Measurements from ENCODE around the gene COL5A1.
A peak's percentile ranks its signal among the peaks of the same experiment; 100 is the strongest.
"Not testable (repeated sequence)": the region's sequence is repeated elsewhere in the genome, so short reads cannot be mapped to it uniquely, and the experiment has no call there.

COL5A1 gene

DNA sequence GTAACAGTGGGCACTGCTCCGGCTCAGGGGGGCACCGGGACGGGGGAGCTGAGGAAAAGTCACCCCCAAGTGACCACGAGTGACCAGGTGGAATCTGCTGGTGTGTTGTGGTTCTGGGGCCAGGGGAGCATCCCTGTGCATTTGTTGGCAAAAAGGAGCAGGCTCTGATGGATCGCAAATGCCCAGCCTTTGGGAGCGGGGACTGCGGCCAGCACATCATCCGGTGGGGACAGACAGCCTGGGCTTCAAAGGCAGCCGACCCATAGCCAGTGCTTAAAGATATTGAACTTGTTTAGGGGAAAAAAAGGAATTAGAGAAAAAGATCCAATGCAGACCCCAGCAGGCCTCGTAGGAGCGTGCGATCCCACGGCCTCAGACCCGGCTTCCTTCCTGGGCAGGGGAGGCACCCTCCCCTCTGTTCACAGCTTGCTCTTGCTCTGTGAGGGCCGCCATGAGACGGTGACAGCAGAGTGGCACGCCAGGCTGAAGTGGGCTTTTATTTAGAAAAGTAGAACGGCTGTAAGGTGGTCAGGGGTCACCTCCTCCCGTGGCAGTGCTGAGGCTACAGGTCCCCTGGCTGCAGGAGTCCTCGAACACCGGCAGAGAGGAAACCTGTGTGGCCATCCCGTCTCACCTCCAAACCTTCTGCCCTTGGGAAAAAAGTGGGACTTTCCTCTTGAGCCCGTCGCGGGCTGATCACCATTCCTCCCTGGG, 41.2 kb downstream of the COL5A1 start:
- no peak for TF ChIP-seq POLR2A (IDR thresholded peaks at IDR 0.05; ENCODE audit: low read depth, low read length)
- FAIRE-seq: no peak
- DNase-seq (ENCODE audit: insufficient read length, low spot score): no peak

DNA sequence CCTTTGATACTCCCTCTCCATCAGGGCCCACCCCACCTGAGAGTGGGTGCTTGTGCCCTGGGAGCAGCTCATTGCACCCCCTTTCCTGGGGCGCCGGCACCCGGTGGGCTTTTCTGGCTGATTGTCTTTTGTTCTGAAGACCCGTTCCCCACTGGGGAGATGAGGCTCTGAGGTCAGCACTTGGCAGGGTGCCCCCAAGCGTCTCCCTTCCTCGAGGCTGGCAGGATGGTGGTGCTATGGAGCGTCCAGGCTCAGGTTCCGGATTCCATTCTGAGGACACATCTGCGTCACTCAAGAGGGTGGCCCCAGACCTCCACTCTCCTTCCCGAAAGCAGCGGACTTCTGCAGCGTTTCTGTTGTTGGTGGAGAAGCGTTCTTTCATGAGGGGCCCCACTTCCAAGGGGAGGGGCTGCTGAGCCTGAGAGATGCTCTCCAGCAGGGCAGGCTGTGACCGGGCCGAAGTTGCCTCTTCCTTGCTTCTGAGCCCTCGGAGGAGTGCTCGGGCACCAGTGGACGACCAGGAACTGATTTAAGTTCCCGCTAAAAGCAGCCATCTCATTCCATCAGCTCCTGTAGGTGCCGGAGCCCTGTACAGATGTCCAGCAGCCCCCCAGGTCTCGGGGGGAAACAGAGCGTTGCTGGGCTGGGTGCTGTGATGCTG, 42.2 kb downstream of the COL5A1 start:
- no peak for TF ChIP-seq POLR2A (IDR thresholded peaks at IDR 0.05; ENCODE audit: low read depth, low read length)
- no peak for FAIRE-seq

DNA sequence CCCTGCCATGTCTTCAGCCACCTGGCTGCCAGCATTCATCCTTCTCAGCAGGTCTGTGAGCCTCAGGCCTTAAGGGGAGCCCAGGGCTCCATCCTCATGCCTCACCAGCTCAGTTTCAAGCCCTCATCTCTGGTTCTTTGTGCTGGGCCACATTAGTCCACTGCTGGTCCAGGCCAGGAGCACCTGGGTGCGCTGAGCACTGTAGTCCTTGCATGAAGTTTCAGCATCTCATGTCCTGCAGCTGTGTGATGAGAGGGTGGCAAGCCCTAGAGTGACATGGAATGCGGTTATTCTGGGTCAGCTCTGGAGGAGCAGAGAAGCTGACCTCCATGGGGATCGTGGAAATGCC, 42.7 kb downstream of the COL5A1 start:
- no peak for DNase-seq (ENCODE audit: insufficient read length, low spot score)
- no peak for FAIRE-seq
- no peak for TF ChIP-seq POLR2A (IDR thresholded peaks at IDR 0.05; ENCODE audit: low read depth, low read length)

More for the DNA sequence above, 42.2 kb downstream of the COL5A1 start:
- no peak for DNase-seq (ENCODE audit: insufficient read length, low spot score)

DNA sequence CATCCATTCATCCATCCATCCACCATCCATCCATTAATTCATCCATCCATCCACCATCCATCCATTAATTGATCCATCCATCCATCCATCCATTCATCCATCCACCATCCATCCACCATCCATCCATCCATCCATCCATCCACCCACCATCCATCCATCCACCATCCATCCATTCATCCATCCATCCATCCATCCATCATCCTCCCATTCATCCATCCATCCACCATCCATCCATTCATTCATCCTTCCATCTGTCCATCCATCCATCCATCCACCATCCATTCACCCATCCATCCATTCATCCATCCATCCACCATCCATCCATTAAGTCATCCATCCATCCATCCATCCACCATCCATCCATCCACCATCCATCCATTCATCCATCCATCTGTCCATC, 43.3 kb downstream of the COL5A1 start:
- not testable (repeated sequence) for DNase-seq (ENCODE audit: insufficient read length, low spot score); FAIRE-seq

DNA sequence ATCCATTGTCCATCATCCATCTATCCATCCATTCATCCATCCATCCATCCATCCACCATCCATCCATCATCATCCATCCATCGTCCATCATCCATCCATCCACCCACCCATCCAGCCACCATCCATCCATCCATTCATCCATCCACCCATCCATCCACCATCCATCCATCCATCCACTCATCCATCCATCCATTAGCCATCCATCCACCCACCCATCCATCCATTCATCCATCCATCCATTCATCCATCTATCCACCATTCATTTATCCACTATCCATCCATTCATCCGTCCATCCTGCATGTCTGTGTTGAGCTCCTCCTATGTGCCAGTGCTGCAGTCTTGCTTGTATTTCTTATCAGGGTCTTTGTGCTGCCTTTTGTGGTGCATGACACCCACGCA, 44.2 kb downstream of the COL5A1 start:
- no peak for DNase-seq (ENCODE audit: insufficient read length, low spot score)
- TF ChIP-seq POLR2A (IDR thresholded peaks at IDR 0.05; ENCODE audit: low read depth, low read length): no peak

DNA sequence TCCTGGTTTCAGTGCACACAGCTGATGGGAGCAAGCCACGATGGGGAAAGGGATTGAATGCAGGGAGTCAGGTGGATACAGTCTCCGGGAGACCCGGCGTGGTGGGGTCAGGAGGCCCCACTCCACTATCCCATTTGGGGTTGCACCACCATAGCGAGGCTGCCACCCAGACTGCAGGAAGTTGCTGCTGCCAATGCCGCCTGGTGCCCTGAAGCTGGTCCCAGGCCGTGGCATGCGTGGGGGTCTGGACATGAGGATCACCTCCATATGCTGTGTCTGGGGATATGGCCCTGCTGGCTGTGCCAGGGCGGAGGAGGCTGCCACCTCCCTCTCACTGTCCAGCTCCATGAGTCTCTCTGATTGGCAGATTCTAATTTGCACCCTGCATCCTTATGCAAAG, 45.3 kb downstream of the COL5A1 start:
- FAIRE-seq: no peak
- no peak for TF ChIP-seq POLR2A (IDR thresholded peaks at IDR 0.05; ENCODE audit: low read depth, low read length)
- DNase-seq (ENCODE audit: insufficient read length, low spot score): no peak

More for the DNA sequence above, 44.2 kb downstream of the COL5A1 start:
- no peak for FAIRE-seq

DNA sequence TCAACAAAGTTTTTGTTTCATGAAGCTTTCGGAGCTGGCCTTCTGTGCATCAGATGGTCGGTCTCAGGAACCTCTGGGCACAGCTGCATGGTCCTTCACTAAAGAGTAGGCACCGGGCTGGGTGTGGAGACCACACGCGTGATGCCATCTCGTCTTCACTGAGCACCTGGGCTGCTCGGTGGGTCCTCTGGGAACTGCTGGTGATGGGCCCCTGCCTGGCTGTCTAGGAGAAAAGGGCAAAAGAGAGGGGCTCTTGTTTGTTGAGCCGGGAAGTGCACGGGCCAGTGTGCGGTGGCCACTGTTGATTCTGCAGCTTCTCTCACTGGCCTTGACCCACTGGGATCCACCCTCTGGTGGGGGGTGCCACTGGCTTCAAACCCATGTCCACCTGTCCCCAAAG, 46.0 kb downstream of the COL5A1 start:
- no peak for FAIRE-seq
- no peak for TF ChIP-seq POLR2A (IDR thresholded peaks at IDR 0.05; ENCODE audit: low read depth, low read length)

DNA sequence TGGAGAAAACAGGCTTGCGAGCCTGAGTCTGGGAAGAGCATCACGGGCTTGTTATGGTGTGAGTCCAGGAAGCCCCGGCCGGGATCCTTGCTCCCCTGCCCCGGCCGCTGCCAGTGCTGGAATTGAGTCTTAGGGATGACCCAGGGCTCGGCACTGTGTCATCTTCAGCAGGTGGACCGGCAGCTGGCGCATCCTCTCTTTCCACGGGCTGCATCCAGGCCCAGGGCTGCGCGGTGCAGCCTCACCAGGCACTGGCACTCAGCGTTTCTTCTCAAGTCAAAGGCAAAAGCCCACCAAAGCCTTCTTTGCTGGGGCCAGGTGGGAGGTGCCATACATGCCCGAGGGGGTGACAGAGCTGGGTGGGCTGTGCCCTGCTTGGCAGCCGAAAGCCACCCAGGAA, 46.6 kb downstream of the COL5A1 start:
- FAIRE-seq: no peak
- no peak for DNase-seq (ENCODE audit: insufficient read length, low spot score)
- no peak for TF ChIP-seq POLR2A (IDR thresholded peaks at IDR 0.05; ENCODE audit: low read depth, low read length)

More for the DNA sequence above, 46.0 kb downstream of the COL5A1 start:
- no peak for DNase-seq (ENCODE audit: insufficient read length, low spot score)

DNA sequence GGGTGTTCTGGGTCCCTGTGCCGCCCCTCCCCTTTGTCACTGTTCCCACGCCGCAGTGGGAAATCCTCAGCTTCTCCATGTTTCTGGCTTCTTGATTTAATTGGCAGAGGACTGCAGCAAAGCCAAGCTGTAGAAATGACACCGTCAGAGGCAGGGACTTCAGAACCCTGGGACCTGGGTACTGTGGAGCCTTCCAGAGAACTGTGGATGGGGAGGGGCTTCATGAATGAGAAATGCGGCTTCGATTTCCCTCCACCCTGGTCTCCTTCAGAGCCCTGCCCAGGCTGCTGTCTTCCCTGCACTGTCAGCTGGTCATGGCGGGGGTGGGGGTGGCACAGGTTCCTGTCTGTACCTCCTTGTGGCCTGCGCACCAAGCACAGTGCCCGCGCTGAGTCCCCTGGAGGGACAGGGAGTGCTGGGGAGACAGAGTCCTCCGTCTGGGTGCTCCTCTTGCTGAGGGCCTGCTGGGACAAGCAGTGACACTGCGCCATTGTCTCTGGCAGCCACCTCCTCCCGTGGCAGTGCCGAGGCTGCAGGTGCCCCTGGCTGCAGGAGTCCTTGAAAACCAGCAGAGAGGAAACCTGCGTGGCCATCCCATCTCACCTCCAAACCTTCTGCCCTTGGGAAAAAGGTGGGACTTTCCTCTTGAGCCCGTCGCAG, 47.2 kb downstream of the COL5A1 start:
- FAIRE-seq: no peak
- DNase-seq (ENCODE audit: insufficient read length, low spot score): no peak
- TF ChIP-seq POLR2A (IDR thresholded peaks at IDR 0.05; ENCODE audit: low read depth, low read length): no peak

DNA sequence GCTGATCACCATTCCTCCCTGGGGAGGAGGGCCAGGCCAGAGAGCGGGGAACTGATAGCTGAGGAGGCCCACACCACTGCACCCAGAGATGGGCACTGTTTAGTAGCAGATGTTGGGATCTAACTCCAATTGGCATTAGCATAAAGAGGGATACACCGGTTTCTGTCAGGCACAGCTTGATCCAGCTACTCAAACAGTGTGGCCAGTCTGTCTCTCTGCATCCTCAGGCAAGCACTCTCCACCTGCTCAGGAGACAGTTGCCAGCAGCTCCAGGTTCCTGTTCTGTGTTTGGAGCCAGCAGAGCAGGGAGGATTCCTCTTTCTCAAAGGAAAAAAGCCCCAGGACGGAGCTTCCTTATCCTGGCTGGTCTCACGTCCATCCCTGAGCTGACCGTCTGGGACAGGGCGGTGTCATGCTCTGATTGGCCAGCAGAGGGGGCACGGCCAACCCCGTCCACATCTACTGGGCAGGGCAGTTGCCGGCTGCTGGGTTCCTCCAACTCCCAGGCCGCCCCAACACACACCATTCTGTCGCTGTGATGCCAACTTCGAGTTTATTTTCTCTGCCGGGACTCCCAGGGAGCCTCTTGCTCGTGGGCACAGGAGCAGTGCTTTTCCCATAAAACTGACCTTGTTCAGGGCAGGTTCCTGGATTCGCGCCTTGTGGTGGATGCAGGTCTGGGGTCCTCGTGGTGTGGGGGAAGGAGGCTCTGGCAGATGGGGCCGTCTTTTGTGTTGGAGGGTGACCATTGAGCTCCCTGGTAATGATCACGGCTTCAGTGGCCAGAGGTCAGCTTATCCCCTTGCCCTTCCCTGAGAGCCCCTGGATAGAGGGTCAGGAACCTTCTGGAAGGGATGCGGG, 47.9 kb downstream of the COL5A1 start:
- FAIRE-seq (no peak), DNase-seq (ENCODE audit: insufficient read length, low spot score) (peak; percentile 75)
- no peak for TF ChIP-seq POLR2A (IDR thresholded peaks at IDR 0.05; ENCODE audit: low read depth, low read length)

DNA sequence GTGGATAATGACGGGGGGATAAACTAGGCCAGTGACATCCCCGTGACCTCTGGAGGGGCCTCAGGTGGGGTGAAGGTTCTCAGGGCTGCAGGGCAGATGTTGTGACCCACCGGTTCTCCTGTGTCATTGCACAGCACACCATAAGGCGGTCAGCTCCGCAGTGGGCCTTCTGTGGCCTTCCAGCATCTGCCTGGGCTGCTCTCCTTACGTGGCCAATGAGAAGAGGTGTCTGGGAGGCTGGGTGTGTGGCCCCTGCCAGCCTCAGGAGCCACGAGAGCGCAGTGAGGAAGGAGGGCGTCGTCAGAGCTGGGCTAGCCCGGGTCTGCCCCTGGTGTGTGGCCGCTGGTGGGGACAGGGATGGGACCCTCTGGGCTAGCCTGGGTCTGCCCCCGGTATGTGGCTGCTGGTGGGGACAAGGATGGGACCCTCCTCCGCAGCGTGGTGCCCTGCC, 48.7 kb downstream of the COL5A1 start:
- FAIRE-seq (no peak), DNase-seq (ENCODE audit: insufficient read length, low spot score) (no peak)
- TF ChIP-seq POLR2A (IDR thresholded peaks at IDR 0.05; ENCODE audit: low read depth, low read length): no peak

DNA sequence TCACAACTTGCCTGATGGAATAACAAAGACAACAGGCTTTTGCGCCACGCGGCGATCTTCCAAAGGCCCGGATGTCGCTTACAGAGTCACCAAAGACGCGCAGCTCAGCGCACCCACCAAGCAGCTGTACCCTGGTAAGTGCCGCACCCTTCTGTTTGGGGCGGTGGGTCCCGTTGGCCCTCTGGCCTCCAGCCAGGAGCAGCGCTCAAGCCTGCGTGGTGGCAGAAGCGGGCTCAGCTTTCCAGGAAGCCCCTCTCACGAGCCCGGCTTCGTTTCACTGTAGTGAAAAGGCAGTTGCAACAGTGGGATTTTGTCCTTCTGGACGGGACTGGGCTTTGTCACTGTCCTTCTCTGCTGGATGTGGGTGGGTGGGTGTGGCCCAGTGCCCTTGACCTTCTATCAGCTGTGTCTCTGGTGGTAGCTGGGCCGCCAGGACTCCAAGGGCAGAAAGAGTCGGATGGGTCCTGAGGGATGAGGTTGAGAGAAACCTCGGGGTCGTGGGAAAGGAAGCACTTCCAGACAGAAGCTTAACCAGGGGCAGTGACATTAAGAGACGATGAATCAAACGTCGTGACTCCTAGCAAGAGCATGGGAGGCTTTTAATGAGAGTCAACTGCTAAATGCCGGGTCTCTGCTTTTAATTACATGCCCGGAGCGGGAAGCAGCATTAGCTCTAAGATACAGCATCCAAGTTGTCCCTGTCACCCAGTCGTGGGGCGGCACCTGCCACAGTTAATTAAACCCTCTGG, 49.5 kb downstream of the COL5A1 start:
- FAIRE-seq (no peak), DNase-seq (ENCODE audit: insufficient read length, low spot score) (no peak)
- TF ChIP-seq POLR2A (IDR thresholded peaks at IDR 0.05; ENCODE audit: low read depth, low read length): no peak

All from H54 (cell line).